RWPE1 (cell line): ENCODE results near the gene TNPO3.
"Not testable (repeated sequence)": the region's sequence is repeated elsewhere in the genome, so short reads cannot be mapped to it uniquely, and the experiment has no call there.

ENCODE experiments used
- CTCF ChIA-PET: fragments of 350-600 bp; sonication (Branson Sonifier 250); formaldehyde crosslinking; extraction: SDS; loops from one replicate; lab custom pipeline; 2021; lab: Yijun Ruan, JAX
- POLR2A ChIA-PET: fragments of 400-600 bp; formaldehyde crosslinking; extraction: SDS; loops from one replicate; lab custom pipeline; 2020; ENCODE audit warnings: antibody characterized with exemption; ENCODE audit not compliant: low non-redundant PET; lab: Yijun Ruan, JAX
- DNase-seq: peaks from one replicate; pipeline ENCODE4 v3.0.0; 2012; ENCODE audit warnings: low spot score
- H3K27ac ChIP-seq: fragments of 450-650 bp; 2 replicates; pipeline ENCODE4 v1.5.1; 2017
- TF ChIP-seq, protein P1 (sequence below): fragments of 450-650 bp; conservative IDR thresholded peaks from 2 replicates; pipeline ENCODE4 v1.5.1; 2017; ENCODE audit warnings: low read depth, mild to moderate bottlenecking

Gene TNPO3

GRCh38 chr7:128916643-128916915 lies 138.3 kb downstream of the TNPO3 start:
- TF ChIP-seq, protein P1, sequence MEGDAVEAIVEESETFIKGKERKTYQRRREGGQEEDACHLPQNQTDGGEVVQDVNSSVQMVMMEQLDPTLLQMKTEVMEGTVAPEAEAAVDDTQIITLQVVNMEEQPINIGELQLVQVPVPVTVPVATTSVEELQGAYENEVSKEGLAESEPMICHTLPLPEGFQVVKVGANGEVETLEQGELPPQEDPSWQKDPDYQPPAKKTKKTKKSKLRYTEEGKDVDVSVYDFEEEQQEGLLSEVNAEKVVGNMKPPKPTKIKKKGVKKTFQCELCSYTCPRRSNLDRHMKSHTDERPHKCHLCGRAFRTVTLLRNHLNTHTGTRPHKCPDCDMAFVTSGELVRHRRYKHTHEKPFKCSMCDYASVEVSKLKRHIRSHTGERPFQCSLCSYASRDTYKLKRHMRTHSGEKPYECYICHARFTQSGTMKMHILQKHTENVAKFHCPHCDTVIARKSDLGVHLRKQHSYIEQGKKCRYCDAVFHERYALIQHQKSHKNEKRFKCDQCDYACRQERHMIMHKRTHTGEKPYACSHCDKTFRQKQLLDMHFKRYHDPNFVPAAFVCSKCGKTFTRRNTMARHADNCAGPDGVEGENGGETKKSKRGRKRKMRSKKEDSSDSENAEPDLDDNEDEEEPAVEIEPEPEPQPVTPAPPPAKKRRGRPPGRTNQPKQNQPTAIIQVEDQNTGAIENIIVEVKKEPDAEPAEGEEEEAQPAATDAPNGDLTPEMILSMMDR: no peak
- ChIA-PET POLR2A (no interaction called here), CTCF (no interaction called here)
- no peak for DNase-seq
- H3K27ac ChIP-seq: no peak overlapping the region

- ChIA-PET CTCF (interaction anchor here (0.5 to 0.6 kb wide), 2 partner anchors 13 to 424 kb away, joined by 3 read pairs; no protein-coding TSS in a partner anchor), POLR2A (no interaction called here)
- DNase-seq: no peak
- TF ChIP-seq, protein P1: no peak
- no peak overlapping the region for H3K27ac ChIP-seq
Observed at GRCh38 chr7:128915841-128916642, 138.9 kb downstream of the TNPO3 start.

- TF ChIP-seq, protein P1: no peak
- POLR2A ChIA-PET: no interaction called here
- no peak overlapping the region for H3K27ac ChIP-seq
- CTCF ChIA-PET: interaction anchor here (0.5 to 0.6 kb wide), 2 partner anchors 14 to 424 kb away, joined by 3 read pairs; no protein-coding TSS in a partner anchor
- DNase-seq: no peak
Observed at GRCh38 chr7:128915271-128915819, 139.6 kb downstream of the TNPO3 start.

DNA sequence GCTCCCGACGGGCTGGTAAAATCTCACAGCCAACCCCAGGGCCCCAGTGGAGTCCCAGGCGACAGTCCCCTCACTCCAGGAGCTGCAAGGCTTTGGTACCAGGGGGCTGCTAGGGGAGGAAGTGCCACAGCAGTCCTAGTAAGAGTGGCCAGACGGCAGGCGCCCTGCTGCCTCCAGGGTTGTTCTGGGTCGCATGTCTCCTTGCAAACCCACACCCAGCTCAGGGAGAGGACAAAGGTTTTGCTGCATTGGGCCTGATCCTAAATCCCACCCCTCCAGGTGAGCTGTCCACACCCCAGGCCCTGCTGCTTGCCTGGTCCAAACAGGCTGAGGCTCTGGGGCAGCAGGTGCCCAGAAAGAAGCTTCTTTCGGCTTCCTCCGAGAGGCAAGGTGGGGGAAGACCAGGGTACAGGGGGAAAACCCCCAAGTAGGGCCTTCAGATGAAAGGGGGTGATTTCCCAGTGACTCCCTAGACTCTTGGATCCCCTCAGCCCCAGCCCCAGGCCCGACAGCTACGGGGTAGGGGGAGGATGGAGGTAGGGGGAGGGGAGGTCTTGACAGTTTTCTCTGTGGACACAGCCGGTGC lies 140.3 kb downstream of the TNPO3 start:
- TF ChIP-seq, protein P1: no peak
- POLR2A ChIA-PET: no interaction called here
- DNase-seq: no peak
- H3K27ac ChIP-seq: no peak overlapping the region
- CTCF ChIA-PET: no interaction called here

DNA sequence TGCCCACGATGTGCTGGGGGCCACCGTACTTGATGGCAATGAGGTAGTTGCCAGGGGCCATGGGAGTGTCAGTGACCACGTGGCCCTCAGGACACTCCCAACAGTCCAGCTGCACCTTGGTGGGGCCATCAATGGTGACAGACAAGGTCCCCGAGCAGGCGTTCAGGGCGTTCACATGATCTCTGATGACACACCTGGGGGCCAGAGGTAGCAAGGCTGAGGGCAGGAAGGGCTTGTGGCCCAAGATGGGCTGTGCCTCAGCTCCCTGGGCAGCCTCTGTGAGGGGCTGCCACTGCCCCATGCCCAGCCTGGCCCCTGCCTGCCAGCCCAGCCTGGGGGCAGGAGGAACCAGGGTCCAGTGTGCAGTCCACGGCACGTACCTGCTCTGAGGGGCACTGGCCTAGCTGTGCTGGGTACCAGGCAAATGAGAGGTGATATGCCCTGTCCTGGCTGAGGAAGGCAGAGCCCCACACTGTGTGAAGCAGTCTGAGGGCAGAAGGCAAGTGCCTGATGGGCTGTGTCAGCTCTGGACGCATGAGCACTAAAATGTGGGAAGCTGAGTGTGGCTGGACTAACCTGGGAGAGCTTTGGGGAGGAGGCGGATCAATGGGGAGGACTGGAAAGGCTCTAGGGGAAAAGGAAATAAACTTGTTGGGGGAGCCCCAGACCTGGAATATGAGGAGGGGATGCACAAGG lies 140.9 kb downstream of the TNPO3 start:
- POLR2A ChIA-PET: no interaction called here
- no peak overlapping the region for H3K27ac ChIP-seq

DNA sequence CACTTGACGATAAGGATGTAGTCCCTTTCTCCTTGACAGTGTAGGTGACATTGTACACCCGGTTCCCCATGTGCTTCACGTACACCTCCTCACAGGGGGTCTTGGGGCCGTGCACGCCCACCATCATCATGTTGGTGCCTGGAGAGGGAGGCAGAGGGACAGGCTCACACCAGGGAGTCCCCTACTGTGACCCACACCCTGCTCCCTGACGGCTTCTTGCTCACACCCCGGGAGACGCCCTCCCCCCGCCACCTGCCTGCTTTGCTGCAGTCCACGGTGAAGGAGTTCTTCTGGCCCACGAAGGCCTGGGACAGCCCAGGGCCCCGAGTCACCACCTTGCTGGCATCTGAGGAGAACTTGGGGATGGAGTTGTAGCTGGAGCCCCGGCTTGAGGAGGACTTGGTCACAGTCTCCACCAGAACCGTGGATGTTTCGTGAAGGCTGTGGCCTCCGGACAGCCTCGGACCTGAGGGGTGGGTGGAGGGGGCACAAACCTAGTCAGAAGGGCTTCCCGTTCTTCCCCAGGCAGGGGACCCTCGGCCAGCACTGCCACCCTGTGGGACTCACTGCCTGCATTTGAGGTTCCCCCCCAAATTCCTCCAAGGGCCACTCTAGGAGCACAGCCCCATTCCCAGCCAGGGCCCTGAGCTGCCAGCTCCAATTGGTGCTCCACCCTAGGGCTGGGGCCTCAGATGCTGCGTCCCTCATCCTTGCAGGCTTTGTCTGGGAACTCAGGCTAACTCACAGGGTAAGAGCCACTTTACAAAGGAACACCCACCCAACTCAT lies 142.0 kb downstream of the TNPO3 start:
- H3K27ac ChIP-seq, POLR2A ChIA-PET, CTCF ChIA-PET, DNase-seq: not testable (repeated sequence)

More for the DNA sequence above, 140.9 kb downstream of the TNPO3 start:
- DNase-seq: no peak
- CTCF ChIA-PET: interaction anchor here (0.8 kb wide), 1 partner anchor 44 kb away, joined by 3 read pairs; no protein-coding TSS in a partner anchor
- TF ChIP-seq, protein P1: no peak
